Endodermal cell (in vitro differentiated cells): Measurements from ENCODE around the gene PPM1D. TPM values are rescaled to one million over a fixed set of nuclear protein-coding genes. Genes with fewer than 3 reads are reported as not detected.
A peak's percentile ranks its signal among the peaks of the same experiment; 100 is the strongest.
"Not testable (repeated sequence)": the region's sequence is repeated elsewhere in the genome, so short reads cannot be mapped to it uniquely, and the experiment has no call there.

Experiments used
- DNase-seq: peaks from one replicate; pipeline ENCODE4 v3.0.0-alpha.2; 2017
- H3K27ac ChIP-seq: 2 replicates; pipeline ENCODE4 v1.5.1; 2013; ENCODE audit warnings: mild to moderate bottlenecking, low read depth, low read length, moderate library complexity
- H3K27me3 ChIP-seq: 2 replicates; pipeline ENCODE4 v1.6.1; 2013; ENCODE audit warnings: mild to moderate bottlenecking, low read length, moderate library complexity; ENCODE audit not compliant: insufficient read depth, control insufficient read depth, poor library complexity, severe bottlenecking
- H3K36me3 ChIP-seq: 2 replicates; pipeline ENCODE4 v1.7.0; 2013; ENCODE audit warnings: mild to moderate bottlenecking, low read length, moderate library complexity; ENCODE audit not compliant: control insufficient read depth, insufficient read depth
- H3K4me1 ChIP-seq: one replicate; pipeline ENCODE4 v1.7.0; 2013; ENCODE audit warnings: low read length; ENCODE audit not compliant: control insufficient read depth, insufficient read depth
- H3K4me3 ChIP-seq: 2 replicates; pipeline ENCODE4 v1.5.1; 2013; ENCODE audit warnings: mild to moderate bottlenecking, low read length, moderate library complexity
- H3K9ac ChIP-seq: 2 replicates; pipeline ENCODE4 v1.6.1; 2013; ENCODE audit warnings: mild to moderate bottlenecking, low read length, moderate library complexity; ENCODE audit not compliant: poor library complexity, severe bottlenecking; ENCODE audit errors: extremely low read depth
- H3K9me3 ChIP-seq: 2 replicates; pipeline ENCODE4 v1.6.1; 2013; ENCODE audit warnings: mild to moderate bottlenecking, low read length, moderate library complexity; ENCODE audit not compliant: control insufficient read depth
- H3K27ac Mint-ChIP-seq: 2 replicates; pipeline ENCODE4 v1.8.0; 2020; ENCODE audit warnings: mixed read lengths
- H3K27me3 Mint-ChIP-seq: 2 replicates; pipeline ENCODE4 v1.8.0; 2021; ENCODE audit warnings: mild to moderate bottlenecking, mixed read lengths; ENCODE audit not compliant: insufficient read depth
- H3K36me3 Mint-ChIP-seq: 2 replicates; pipeline ENCODE4 v1.8.0; 2020; ENCODE audit warnings: low read depth, mixed read lengths
- H3K4me1 Mint-ChIP-seq: 2 replicates; pipeline ENCODE4 v1.8.0; 2020; ENCODE audit warnings: mixed read lengths
- H3K4me3 Mint-ChIP-seq: 2 replicates; pipeline ENCODE4 v1.8.0; 2020; ENCODE audit warnings: mild to moderate bottlenecking, moderate library complexity, mixed read lengths
- H3K9me3 Mint-ChIP-seq: 2 replicates; pipeline ENCODE4 v1.8.0; 2020; ENCODE audit warnings: mild to moderate bottlenecking, mixed read lengths
- CTCF ChIP-seq: fragments of 200-600 bp; sonication (generic); conservative IDR thresholded peaks from 2 replicates; pipeline ENCODE4 v1.5.0; 2021; ENCODE audit warnings: antibody characterized with exemption, mild to moderate bottlenecking
- WGBS, 2 experiments: methylation state at CpG; one replicate each; pipeline versions ENCODE4 v1.1.5 to v1.1.7; 2013; ENCODE audit warnings: missing lambda C conversion rate in 2 of 2, mixed read lengths in 1 of 2; ENCODE audit not compliant: insufficient coverage in 1 of 2, insufficient read length in 1 of 2; 5-methylcytosine and 5-hydroxymethylcytosine counted together
- total RNA-seq, 2 donors: library from RNA; stranded (reverse); fragmentation: NEBNext Ultra II Directional in 1 of 2; extraction: Animal tissue kit (Norgen Biotek cat#: 25700) in 1 of 2; gene quantifications; 2 replicates in 1 of 2; 3 replicates in 1 of 2; pipeline ENCODE4 v1.2.1, GENCODE V29; 2021

PPM1D gene
- total RNA-seq, 2 donors from 2014 or later = 9.4 to 13.0 TPM

DNA sequence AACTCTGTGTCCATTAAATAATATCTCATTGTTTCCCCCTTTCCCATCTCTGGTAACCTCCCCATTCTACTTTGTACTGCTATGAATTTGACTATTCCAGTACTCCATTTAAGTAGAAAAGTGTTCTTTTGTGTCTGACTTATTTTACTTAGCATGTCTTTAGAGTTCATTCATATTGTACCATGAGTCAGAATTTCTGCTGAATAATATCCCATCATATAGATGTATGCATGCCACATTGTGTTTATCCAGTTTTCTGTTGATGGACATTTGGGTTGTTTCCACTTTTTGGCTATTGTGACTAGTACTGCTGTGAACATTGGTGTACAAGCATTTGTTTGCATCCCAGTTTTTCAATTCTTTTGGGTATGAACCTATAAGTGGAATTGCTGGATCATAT, 6.0 kb downstream of the PPM1D start:
- no peak for DNase-seq
- no peak overlapping the region for H3K4me3 Mint-ChIP-seq
- Histone ChIP-seq H3K9ac (no peak overlapping the region), H3K9me3 (no peaks in the 10 kb centered on the region), H3K27me3 (no peaks in the 10 kb centered on the region), H3K36me3 (no peaks in the 10 kb centered on the region), H3K4me1 (no peaks in the 10 kb centered on the region), H3K4me3 (no peak overlapping the region), H3K27ac (no peak overlapping the region)
- no peak for TF ChIP-seq CTCF
- H3K27me3 Mint-ChIP-seq = no peaks in the 10 kb centered on the region
- H3K27ac Mint-ChIP-seq = no peak overlapping the region
- peaks cover 2% of the 10 kb centered on the region for H3K36me3 Mint-ChIP-seq
- peaks cover 7% of the 10 kb centered on the region for H3K4me1 Mint-ChIP-seq
- no peaks in the 10 kb centered on the region for H3K9me3 Mint-ChIP-seq

- H3K9ac ChIP-seq = no peak overlapping the region
- H3K36me3 ChIP-seq = peaks cover 8% of the 10 kb centered on the region
- H3K9me3 ChIP-seq = peaks cover 14% of the 10 kb centered on the region
- peaks cover 5% of the 10 kb centered on the region for H3K9me3 Mint-ChIP-seq
- no peaks in the 10 kb centered on the region for H3K4me1 ChIP-seq
- DNase-seq = no peak
- WGBS, 2 experiments = 97 to 100% methylated on average over 1 to 2 of the region's 2 CpGs
- no peaks in the 10 kb centered on the region for H3K4me1 Mint-ChIP-seq
- H3K4me3 Mint-ChIP-seq = no peak overlapping the region
- peaks cover 11% of the 10 kb centered on the region for H3K36me3 Mint-ChIP-seq
- H3K27me3 Mint-ChIP-seq = no peaks in the 10 kb centered on the region
- H3K4me3 ChIP-seq = no peak overlapping the region
- H3K27me3 ChIP-seq = no peaks in the 10 kb centered on the region
- TF ChIP-seq CTCF = no peak
- H3K27ac ChIP-seq = no peak overlapping the region
- H3K27ac Mint-ChIP-seq = no peak overlapping the region
Observed at GRCh38 chr17:60610473-60610872, 10.5 kb downstream of the PPM1D start.

- H3K36me3 Mint-ChIP-seq = peaks cover 11% of the 10 kb centered on the region
- H3K4me3 Mint-ChIP-seq, H3K9ac ChIP-seq, DNase-seq, H3K36me3 ChIP-seq, H3K27ac Mint-ChIP-seq, H3K4me3 ChIP-seq, H3K9me3 Mint-ChIP-seq, H3K4me1 Mint-ChIP-seq, H3K27me3 ChIP-seq, H3K4me1 ChIP-seq, H3K27ac ChIP-seq, H3K27me3 Mint-ChIP-seq: not testable (repeated sequence)
- peaks cover 14% of the 10 kb centered on the region for H3K9me3 ChIP-seq
- WGBS, 2 experiments = 91 to 96% methylated on average over 5 of the region's 5 CpGs
Observed at GRCh38 chr17:60611321-60611720, 11.3 kb downstream of the PPM1D start.

DNA sequence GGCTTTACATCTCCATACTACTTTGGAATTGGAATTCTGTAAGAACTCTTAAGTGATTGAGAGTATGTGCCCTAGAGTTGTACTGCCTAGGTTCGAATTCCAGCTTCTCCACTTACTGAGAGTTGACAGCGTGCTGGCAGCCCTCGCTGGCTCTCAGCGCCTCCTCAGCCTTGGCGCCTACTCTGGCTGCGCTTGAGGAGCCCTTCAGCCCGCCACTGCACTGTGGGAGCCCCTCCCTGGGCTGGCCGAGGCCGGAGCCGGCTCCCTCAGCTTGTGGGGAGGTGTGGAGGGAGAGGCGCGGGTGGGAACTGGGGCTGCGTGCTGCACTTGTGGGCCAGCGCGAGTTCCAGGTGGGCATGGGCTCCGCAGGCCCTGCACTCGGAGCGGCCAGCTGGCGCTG, 13.3 kb downstream of the PPM1D start:
- no peaks in the 10 kb centered on the region for H3K27me3 Mint-ChIP-seq
- Histone ChIP-seq H3K4me1 (no peaks in the 10 kb centered on the region), H3K9ac (no peak overlapping the region), H3K4me3 (peak overlapping the region; percentile 5), H3K27me3 (no peaks in the 10 kb centered on the region), H3K27ac (no peak overlapping the region), H3K9me3 (peaks cover 14% of the 10 kb centered on the region), H3K36me3 (peaks cover 26% of the 10 kb centered on the region)
- no peak for DNase-seq
- H3K9me3 Mint-ChIP-seq = peaks cover 5% of the 10 kb centered on the region
- 98 to 100% methylated on average over 3 to 19 of the region's 19 CpGs for WGBS, 2 experiments
- no peak for TF ChIP-seq CTCF
- H3K4me3 Mint-ChIP-seq = no peak overlapping the region
- peaks cover 14% of the 10 kb centered on the region for H3K36me3 Mint-ChIP-seq
- H3K27ac Mint-ChIP-seq = no peak overlapping the region
- no peaks in the 10 kb centered on the region for H3K4me1 Mint-ChIP-seq

DNA sequence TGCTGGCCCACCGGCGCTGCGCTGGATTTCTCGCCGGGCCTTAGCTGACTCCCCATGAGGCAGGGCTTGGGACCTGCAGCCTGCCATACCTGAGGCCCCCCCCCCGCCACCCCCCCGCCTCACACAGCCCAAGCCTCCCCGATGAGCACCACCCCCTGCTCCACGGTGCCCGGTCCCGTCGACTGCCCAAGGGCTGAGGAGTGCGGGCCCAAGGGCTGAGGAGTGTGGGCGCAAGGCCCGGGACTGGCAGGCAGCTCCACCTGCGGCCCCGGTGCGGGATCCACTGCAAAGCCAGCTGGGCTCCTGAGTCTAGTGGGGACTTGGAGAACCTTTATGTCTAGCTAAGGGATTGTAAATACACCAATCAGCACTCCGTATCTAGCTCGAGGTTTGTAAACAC, 13.8 kb downstream of the PPM1D start:
- Histone ChIP-seq H3K9me3 (peaks cover 14% of the 10 kb centered on the region), H3K36me3 (peaks cover 26% of the 10 kb centered on the region)
- not testable (repeated sequence) for H3K27me3 Mint-ChIP-seq, H3K9ac ChIP-seq, H3K4me1 ChIP-seq, H3K27ac Mint-ChIP-seq, H3K9me3 Mint-ChIP-seq, H3K27ac ChIP-seq, H3K4me1 Mint-ChIP-seq, H3K4me3 ChIP-seq, H3K4me3 Mint-ChIP-seq, H3K27me3 ChIP-seq
- WGBS, 2 experiments = 91 to 94% methylated on average over 3 to 19 of the region's 20 CpGs
- peak; percentile 54 for DNase-seq
- H3K36me3 Mint-ChIP-seq = peaks cover 14% of the 10 kb centered on the region
